SK-N-SH treated with all-trans-retinoic acid at 6 μM for 48 hours (cell line): ENCODE data around the gene FHIT.

ENCODE experiments used
- ATAC-seq: fragments of 200-7000 bp; cut with Tn5 transposase; 3 replicates; pipeline ENCODE4 v1.9.1; 2020; ENCODE audit warnings: mild to moderate bottlenecking, moderate library complexity
- ARNTL ChIP-seq: fragments of 450-650 bp; formaldehyde crosslinking; IDR thresholded peaks from 2 replicates; pipeline ENCODE4 v1.5.0; 2020; ENCODE audit warnings: low read depth, mild to moderate bottlenecking, moderate library complexity, borderline replicate concordance
- BACH2 ChIP-seq: fragments of 250-450 bp; sonication (Bioruptor Pico); IDR thresholded peaks from 2 replicates; pipeline ENCODE4 v1.9.0; 2021; ENCODE audit warnings: mild to moderate bottlenecking, borderline replicate concordance
- CSDC2 ChIP-seq: fragments of 250-450 bp; sonication (Bioruptor Pico); IDR thresholded peaks from 2 replicates; pipeline ENCODE4 v1.5.0; 2020; ENCODE audit warnings: mild to moderate bottlenecking, moderate library complexity
- CSRNP3 ChIP-seq: fragments of 250-450 bp; sonication (Bioruptor Pico); IDR thresholded peaks from 2 replicates; pipeline ENCODE4 v1.5.1; 2021; ENCODE audit warnings: mild to moderate bottlenecking, moderate library complexity
- ESRRG ChIP-seq: fragments of 250-450 bp; sonication (Bioruptor Pico); IDR thresholded peaks from 2 replicates; pipeline ENCODE4 v1.6.1; 2021; ENCODE audit warnings: mild to moderate bottlenecking
- GLIS3 ChIP-seq: fragments of 250-450 bp; sonication (Bioruptor Pico); IDR thresholded peaks from 2 replicates; pipeline ENCODE4 v1.5.0; 2020; ENCODE audit warnings: mild to moderate bottlenecking, moderate library complexity
- ISL1 ChIP-seq: fragments of 250-450 bp; sonication (Bioruptor Pico); IDR thresholded peaks from 2 replicates; pipeline ENCODE4 v2.1.2; 2022; ENCODE audit warnings: mild to moderate bottlenecking, moderate library complexity
- OSR1 ChIP-seq: fragments of 250-450 bp; sonication (Bioruptor Pico); IDR thresholded peaks from 2 replicates; pipeline ENCODE4 v1.8.0; 2022; ENCODE audit warnings: moderate library complexity, mild to moderate bottlenecking, inconsistent platforms
- POU6F1 ChIP-seq: fragments of 250-450 bp; sonication (Bioruptor Pico); IDR thresholded peaks from 2 replicates; pipeline ENCODE4 v1.8.0; 2021; ENCODE audit warnings: low read depth, mild to moderate bottlenecking, moderate library complexity, borderline replicate concordance
- PPARA ChIP-seq: fragments of 250-450 bp; sonication (Bioruptor Pico); IDR thresholded peaks from 2 replicates; pipeline ENCODE4 v1.5.0; 2020; ENCODE audit warnings: mild to moderate bottlenecking, borderline replicate concordance
- RARB ChIP-seq: fragments of 250-450 bp; sonication (Bioruptor Pico); IDR thresholded peaks from 2 replicates; pipeline ENCODE4 v1.8.0; 2021; ENCODE audit warnings: mild to moderate bottlenecking, moderate library complexity
- SNAI2 ChIP-seq: fragments of 250-450 bp; sonication (Bioruptor Pico); IDR thresholded peaks from 2 replicates; pipeline ENCODE4 v1.5.0; 2020; ENCODE audit warnings: mild to moderate bottlenecking, moderate library complexity
- TCF4 ChIP-seq: fragments of 250-450 bp; sonication (Bioruptor Pico); IDR thresholded peaks from 2 replicates; pipeline ENCODE4 v1.8.0; 2021; ENCODE audit warnings: mild to moderate bottlenecking, moderate library complexity, borderline replicate concordance
- TOX ChIP-seq: fragments of 250-450 bp; sonication (Bioruptor Pico); IDR thresholded peaks from 2 replicates; pipeline ENCODE4 v1.8.0; 2021; ENCODE audit warnings: mild to moderate bottlenecking, moderate library complexity, borderline replicate concordance
- TSHZ2 ChIP-seq: fragments of 250-450 bp; sonication (Bioruptor Pico); IDR thresholded peaks from 2 replicates; pipeline ENCODE4 v1.5.0; 2020; ENCODE audit warnings: mild to moderate bottlenecking, moderate library complexity
- ZC3H10 ChIP-seq: fragments of 250-450 bp; sonication (Bioruptor Pico); IDR thresholded peaks from 2 replicates; pipeline ENCODE4 v1.5.1; 2021; ENCODE audit warnings: mild to moderate bottlenecking, moderate library complexity
- ZFP3 ChIP-seq: fragments of 250-450 bp; sonication (Bioruptor Pico); IDR thresholded peaks from 2 replicates; pipeline ENCODE4 v1.5.0; 2020; ENCODE audit warnings: mild to moderate bottlenecking, moderate library complexity
- ZFP30 ChIP-seq: fragments of 450-650 bp; formaldehyde crosslinking; IDR thresholded peaks from 2 replicates; pipeline ENCODE4 v1.5.0; 2022; ENCODE audit warnings: mild to moderate bottlenecking, moderate library complexity
- ZNF565 ChIP-seq: fragments of 450-650 bp; formaldehyde crosslinking; conservative IDR thresholded peaks from 2 replicates; pipeline ENCODE4 v1.5.0; 2020; ENCODE audit warnings: low read depth, mild to moderate bottlenecking, moderate library complexity
- ZNF70 ChIP-seq: fragments of 450-650 bp; formaldehyde crosslinking; IDR thresholded peaks from 2 replicates; pipeline ENCODE4 v1.5.0; 2020; ENCODE audit warnings: mild to moderate bottlenecking, moderate library complexity
- ZNF8 ChIP-seq: fragments of 450-650 bp; formaldehyde crosslinking; IDR thresholded peaks from 2 replicates; pipeline ENCODE4 v1.5.0; 2020; ENCODE audit warnings: mild to moderate bottlenecking, moderate library complexity
- TF ChIP-seq, protein P1 (sequence below): fragments of 250-450 bp; sonication (Bioruptor Pico); IDR thresholded peaks from 2 replicates; pipeline ENCODE4 v1.8.0; 2020; ENCODE audit warnings: mild to moderate bottlenecking, moderate library complexity, borderline replicate concordance

The FHIT gene

GRCh38 chr3:59777066-59777465 lies 1474.2 kb downstream of the FHIT start:
- no peak for ATAC-seq
- TF ChIP-seq BACH2 (CRISPR knock-in tag) (no peak), OSR1 (CRISPR knock-in tag) (no peak), ZFP30 (no peak), ZC3H10 (CRISPR knock-in tag) (no peak), ARNTL (CRISPR knock-in tag) (no peak), TOX (CRISPR knock-in tag) (no peak), RARB (CRISPR knock-in tag) (no peak), TSHZ2 (CRISPR knock-in tag) (no peak), ISL1 (CRISPR knock-in tag) (no peak), SNAI2 (CRISPR knock-in tag) (no peak), ZNF8 (no peak), CSDC2 (CRISPR knock-in tag) (no peak), TCF4 (CRISPR knock-in tag) (no peak)
- TF ChIP-seq, protein P1, sequence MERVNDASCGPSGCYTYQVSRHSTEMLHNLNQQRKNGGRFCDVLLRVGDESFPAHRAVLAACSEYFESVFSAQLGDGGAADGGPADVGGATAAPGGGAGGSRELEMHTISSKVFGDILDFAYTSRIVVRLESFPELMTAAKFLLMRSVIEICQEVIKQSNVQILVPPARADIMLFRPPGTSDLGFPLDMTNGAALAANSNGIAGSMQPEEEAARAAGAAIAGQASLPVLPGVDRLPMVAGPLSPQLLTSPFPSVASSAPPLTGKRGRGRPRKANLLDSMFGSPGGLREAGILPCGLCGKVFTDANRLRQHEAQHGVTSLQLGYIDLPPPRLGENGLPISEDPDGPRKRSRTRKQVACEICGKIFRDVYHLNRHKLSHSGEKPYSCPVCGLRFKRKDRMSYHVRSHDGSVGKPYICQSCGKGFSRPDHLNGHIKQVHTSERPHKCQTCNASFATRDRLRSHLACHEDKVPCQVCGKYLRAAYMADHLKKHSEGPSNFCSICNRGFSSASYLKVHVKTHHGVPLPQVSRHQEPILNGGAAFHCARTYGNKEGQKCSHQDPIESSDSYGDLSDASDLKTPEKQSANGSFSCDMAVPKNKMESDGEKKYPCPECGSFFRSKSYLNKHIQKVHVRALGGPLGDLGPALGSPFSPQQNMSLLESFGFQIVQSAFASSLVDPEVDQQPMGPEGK, result no peak
- TF ChIP-seq, all 23 proteins: peak for 0

DNA sequence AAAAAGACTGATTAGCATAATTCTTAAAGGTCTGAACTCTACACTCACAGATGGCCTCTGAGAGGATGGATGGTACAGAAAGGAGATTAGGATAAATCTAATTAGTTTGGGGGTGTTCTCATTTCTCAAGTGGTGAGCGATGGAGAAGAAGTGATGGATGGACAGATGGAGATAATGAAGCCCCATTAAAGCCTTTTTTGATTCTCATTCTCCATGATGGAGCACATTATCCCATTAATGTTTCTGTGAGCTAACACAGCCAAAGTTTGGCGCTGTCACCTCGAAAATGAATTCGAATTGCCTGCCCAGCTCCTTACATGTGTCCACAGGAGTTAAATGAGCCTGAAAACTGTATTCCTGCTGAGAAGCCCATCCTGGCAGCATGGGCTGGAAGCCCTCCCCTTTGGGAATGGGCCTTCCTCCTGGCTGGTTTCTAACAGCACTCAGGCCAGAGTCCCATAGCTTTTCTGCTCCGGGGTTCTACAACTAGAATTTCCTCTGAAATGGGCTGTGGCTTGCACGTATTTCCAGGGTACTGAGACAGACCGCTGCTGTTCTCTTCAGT lies 1475.4 kb downstream of the FHIT start:
- ATAC-seq, result no peak

More for the DNA sequence above, 1475.4 kb downstream of the FHIT start:
- no peak for TF ChIP-seq SNAI2 (CRISPR knock-in tag)
- no peak for TF ChIP-seq OSR1 (CRISPR knock-in tag)
- no peak for TF ChIP-seq TCF4 (CRISPR knock-in tag)
- TF ChIP-seq ZNF565 (CRISPR knock-in tag), result no peak
- TF ChIP-seq ISL1 (CRISPR knock-in tag), result no peak
- no peak for TF ChIP-seq ZFP3 (CRISPR knock-in tag)
- no peak for TF ChIP-seq ZC3H10 (CRISPR knock-in tag)
- TF ChIP-seq, protein P1, result no peak
- no peak for TF ChIP-seq BACH2 (CRISPR knock-in tag)
- TF ChIP-seq ZFP30, result no peak
- no peak for TF ChIP-seq ESRRG
- no peak for TF ChIP-seq GLIS3 (CRISPR knock-in tag)
- TF ChIP-seq POU6F1 (CRISPR knock-in tag), result no peak
- no peak for TF ChIP-seq PPARA (CRISPR knock-in tag)
- no peak for TF ChIP-seq TSHZ2 (CRISPR knock-in tag)
- no peak for TF ChIP-seq ZNF8
- no peak for TF ChIP-seq RARB (CRISPR knock-in tag)
- TF ChIP-seq CSRNP3 (CRISPR knock-in tag), result no peak
- no peak for TF ChIP-seq ZNF70 (CRISPR knock-in tag)
